GM12872 (cell line): Measurements from ENCODE around the gene CHRM5.

Experiments
- CTCF ChIP-seq: IDR thresholded peaks from 3 replicates; pipeline ENCODE4 v1.5.1; 2011; ENCODE audit warnings: low read depth, mild to moderate bottlenecking, low read length, moderate library complexity; ENCODE audit not compliant: insufficient read depth

CHRM5 gene

GRCh38 chr15:33987444-33987843 lies 19.1 kb downstream of the CHRM5 start:
- TF ChIP-seq CTCF: no peak

- no peak for TF ChIP-seq CTCF
Measured at GRCh38 chr15:33988384-33988783, 20.1 kb downstream of the CHRM5 start.

- TF ChIP-seq CTCF: peak; percentile 63
Measured at GRCh38 chr15:33994005-33994615, 25.8 kb downstream of the CHRM5 start.

GRCh38 chr15:34001536-34001935 lies 33.2 kb downstream of the CHRM5 start:
- TF ChIP-seq CTCF: no peak

GRCh38 chr15:34006381-34006780 lies 38.1 kb downstream of the CHRM5 start:
- TF ChIP-seq CTCF: no peak

- no peak for TF ChIP-seq CTCF
Measured at GRCh38 chr15:34009656-34010055, 41.4 kb downstream of the CHRM5 start.

GRCh38 chr15:34010921-34011320 lies 42.6 kb downstream of the CHRM5 start:
- no peak for TF ChIP-seq CTCF
